ENCODE data around the gene MEF2D. TPM values are rescaled to one million over a fixed set of nuclear protein-coding genes. Genes with fewer than 3 reads are reported as not detected.

The MEF2D gene
- polyA plus RNA-seq, 1 donor = 22.5 TPM

DNA sequence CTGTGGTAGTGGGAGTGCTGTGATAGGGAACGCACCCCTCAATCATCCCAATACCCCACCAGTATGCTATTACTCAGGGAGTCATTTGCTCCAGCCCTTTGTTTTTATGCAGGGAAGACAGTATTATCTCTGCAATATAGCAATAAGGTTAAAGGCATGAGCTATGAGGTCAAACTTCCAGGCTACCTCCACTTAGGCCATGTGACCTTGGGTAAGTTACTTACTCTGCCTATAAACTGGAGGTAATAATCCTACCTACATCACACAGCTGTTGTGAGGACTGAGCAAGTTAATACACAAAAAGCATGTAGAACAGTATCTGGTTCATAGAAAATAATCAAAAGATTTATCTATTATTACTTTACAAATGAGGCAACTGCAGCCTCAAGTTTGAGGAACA is 30.1 kb downstream of the MEF2D start:
- DNase-seq = no peak

DNA sequence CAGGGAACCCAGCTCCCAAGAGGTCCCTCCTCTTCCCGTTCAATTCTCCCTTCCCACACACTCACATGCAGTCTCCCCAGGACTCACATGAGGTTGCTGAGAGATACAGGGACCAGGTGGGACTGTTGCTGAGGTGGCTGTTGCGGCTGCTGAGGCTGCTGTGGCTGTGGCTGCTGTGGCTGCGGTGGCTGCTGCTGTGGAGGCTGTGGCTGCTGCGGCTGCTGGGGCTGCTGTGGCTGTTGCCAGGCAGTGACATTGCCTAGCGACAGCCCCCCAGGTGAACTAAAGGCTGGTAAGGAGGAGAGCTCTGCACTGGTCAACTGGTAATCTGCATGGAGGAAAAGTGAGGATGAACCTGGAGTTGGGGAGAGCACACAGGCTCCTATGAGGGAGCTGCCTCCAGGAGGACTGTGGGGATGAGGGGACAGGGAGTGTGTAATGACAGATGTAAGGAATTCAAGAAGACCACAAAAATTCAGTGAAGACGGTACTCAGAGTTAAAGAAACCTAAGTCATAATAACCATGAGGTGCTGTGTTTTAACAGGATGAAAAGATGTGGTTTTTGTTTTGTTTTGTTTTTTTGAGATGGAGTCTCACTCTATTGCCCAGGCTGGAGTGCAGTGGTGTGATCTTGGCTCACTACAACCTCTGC is 31.8 kb downstream of the MEF2D start:
- no peak for DNase-seq

GRCh38 chr1:156467906-156468305 is 32.7 kb downstream of the MEF2D start:
- no peak for DNase-seq

DNA sequence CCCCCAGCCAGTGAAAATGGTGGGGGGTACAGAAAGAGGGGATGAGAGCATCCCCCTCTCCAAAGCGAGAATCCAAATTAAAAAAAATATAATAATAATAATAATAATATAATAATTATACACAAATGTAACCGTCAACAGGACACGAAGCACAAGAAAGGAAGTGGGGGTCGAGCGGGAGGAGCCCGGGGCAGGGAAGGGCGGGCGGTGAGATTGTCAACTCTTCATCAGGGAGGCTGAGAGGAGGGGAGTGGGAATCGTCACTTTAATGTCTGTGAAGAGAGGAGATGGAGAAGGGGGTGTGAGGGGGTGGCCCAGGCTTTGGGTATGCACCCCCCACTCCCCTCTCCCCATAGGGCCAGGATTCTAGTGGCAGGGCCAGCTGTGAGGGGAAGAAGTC is 33.2 kb downstream of the MEF2D start:
- no peak for DNase-seq

DNA sequence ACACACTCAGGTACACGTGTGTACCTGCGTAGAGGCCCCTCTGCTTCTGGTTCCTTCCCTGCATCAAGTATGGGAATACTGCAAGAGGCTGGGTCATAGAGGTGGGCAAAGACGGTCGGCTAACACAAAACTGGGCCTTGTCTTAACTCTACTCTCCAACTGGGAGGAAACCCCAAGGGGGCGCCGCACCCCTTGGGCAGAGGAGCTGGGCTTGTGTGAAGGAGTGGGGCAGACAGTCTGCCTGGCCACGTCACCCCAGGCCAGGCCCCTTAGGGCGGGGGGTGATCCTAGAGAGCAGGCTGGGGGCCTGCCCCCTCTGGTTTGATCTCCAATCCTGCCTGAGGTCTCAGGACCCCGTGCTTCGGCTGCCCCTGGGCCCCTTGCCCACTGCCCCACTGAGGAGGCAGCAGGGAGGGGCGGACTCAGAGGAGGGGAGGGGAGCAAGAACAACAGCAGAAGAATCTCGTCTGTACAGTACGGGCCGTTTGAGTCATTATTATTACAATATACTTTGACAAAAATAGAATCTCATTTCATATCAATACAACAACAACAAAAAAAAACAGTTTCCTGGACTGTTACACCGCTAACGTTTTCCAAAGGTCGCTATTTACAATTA is 34.7 kb downstream of the MEF2D start:
- no peak for DNase-seq

DNA sequence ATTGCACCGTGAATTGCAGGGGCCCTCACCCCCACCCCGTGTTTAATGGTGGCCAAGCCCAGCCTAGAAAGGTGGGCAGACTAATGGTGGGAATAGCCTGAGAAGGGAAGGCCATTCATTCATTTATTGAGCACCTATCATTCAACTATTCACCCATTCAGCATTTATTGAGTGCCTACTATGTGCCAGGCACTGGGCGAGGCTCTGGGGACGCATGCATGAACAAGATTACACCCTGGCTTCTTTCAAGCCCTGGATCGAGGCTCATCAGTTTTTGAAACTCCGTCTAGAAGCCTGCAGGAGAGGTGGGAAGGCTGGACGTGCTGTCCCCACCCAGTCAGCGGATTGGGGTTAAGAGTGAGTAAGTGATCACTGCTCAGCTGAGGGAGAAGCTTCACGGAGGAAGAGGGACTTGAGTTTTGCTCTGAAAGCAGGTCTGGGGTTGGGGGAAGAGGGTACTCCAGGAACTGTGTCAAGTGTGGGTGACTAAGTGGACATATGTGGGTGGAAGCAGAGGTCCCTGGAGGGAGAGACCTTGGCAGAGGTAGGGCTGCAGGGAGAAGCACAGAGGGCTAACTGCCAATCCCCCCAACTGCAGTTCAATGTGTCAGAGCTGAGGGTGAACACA is 35.6 kb downstream of the MEF2D start:
- DNase-seq = no peak

GRCh38 chr1:156464335-156464734 is 36.2 kb downstream of the MEF2D start:
- DNase-seq = no peak

DNA sequence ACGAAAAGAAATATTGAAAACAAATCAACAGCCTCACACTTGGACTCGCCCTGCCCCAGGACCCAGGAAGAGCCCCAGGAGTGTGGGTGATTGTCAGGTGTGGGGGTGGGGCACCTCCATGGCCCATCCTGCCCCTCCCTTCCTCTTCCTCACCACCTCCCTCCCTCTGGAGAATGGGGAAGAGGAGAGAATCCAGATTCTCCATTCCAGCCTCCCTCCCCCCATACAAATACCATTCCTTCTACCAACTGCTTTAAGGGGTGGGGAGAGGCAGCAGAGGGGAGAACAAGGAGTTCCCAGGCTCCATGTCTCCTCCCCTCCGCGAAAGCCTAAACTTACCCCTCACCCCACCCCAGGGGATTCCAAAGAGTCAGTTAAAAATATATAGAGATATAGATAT is 36.7 kb downstream of the MEF2D start:
- no peak for DNase-seq

- no peak for DNase-seq
These were observed 37.4 kb downstream of the MEF2D start for GRCh38 chr1:156462954-156463795.

DNA sequence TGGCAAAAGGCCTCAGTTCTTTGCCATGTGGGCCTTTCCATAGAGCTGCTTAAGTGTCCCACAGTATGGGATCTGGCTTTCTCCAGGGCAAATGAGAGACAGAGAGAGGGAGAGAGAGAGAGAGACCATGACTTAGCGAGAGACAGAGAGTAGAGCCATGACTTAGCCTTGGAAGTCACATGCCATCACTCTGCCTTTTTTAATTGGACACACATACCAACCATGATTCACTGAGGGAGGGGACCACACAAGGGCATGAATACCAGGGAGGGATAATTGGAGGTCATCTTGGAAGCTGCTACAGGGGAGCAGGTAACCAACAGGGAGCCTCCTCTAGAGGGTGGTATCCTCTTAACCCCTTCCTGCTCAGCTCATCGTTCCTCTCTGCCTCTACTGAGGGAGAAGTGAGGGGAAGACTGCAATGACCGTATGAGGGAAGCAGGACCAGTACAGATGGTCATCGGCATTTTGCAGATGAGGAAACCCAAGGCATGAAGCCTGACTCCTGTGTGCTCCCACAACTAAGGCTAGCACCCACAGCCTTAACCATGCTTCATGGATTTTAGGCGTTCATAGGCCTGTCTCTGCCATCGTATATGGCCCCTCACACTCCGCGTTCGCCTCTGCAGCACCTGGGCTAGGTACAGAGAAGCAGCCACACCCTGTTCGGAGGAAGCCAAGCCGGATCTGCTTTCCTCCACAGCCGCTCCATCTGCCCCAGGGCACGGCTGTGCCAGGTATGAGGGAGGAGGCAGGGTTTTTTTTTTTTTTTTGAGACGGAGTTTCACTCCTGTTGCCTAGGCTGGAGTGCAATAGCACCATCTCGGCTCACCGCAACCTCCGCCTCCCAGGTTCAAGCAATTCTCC is 38.6 kb downstream of the MEF2D start:
- no peak for DNase-seq

DNA sequence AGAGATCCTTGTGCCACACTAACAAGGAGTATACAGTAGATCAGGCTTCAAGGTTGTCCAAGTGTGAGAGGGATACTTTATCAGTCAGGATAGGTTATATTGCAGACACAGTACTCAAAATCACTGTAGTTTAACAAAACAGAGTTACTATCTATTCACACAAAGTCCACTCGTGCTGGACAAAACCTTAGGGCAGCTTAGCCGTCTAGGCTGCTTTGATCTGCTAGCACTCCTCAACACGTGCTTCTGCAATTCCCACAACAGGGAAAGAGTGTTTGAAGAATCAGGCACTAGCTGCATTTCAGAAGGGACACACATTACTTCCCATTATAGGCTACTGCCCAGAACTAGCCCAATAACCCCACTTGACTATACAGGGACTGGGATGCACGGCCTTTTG is 39.5 kb downstream of the MEF2D start:
- DNase-seq = no peak

- no peak for DNase-seq
These were observed 40.0 kb downstream of the MEF2D start for GRCh38 chr1:156460525-156460924.

GRCh38 chr1:156458181-156458503 is 42.4 kb downstream of the MEF2D start:
- no peak for DNase-seq

- peak; percentile 93 for DNase-seq
These were observed 43.7 kb downstream of the MEF2D start for GRCh38 chr1:156456625-156457465.

GRCh38 chr1:156455362-156455761 is 45.2 kb downstream of the MEF2D start:
- no peak for DNase-seq

DNA sequence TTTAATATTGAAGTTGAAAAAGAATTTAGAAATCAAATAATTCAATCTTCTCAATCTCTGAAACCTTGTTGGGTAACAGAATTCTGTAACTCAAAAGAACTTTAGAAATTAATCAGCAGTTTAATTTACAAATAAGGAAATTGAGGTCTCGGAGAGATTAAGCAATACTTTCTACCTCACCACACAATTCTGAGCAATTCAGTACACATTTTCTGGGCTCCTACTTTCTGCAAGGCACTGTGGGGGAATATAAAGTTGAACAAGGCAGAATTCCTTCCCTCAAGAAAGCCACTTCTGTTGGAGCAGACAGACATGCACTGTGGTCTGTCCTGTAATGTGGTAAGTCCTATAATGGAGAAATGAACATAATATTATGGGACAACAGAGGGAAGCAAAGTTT is 47.7 kb downstream of the MEF2D start:
- no peak for DNase-seq

GRCh38 chr1:156451505-156452160 is 48.9 kb downstream of the MEF2D start:
- no peak for DNase-seq

DNA sequence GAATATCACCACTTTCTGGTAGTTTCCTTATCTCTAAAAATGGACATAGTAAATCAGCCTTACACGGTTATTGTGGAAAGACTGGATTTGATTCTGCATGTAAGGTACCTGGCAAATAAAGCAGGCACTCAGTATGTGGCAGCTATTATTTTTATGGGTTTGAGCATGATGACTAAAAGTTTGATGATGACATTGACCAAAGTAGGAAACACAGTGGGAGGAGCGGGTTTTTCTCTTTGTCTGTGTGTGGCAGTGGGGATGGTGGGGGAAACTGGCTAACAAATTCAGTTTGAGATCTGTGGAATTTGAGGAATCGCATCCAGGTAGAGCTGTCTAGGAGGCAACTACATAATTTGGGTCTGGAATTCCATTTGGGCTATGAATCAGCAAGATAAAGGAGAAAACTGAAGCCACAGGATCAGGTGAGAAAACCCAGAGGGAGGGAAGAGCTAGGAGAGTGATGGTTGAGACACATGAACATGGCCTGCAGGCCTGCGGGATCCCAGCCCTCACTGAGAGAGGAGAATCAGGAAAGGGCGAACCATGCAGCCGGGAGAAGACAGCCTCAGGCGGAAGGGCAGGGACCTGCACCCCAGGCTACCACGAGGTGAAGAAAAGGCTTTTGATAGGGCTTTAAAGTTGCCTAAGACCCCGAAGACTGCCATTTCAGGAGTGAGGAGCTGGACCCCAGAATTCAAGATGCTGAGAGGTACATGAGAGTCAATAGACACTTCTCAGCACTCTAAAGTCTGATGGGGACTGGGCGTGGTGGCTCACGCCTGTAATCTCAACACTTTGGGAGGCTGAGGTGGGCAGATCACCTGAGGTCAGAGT is 52.2 kb downstream of the MEF2D start:
- no peak for DNase-seq

GRCh38 chr1:156445789-156446263 is 54.7 kb downstream of the MEF2D start:
- DNase-seq = peak; percentile 74

All from left kidney (tissue), 2 donors.